HCT116 (cell line): ENCODE data around the gene ABR. TPM values are rescaled to one million over a fixed set of nuclear protein-coding genes. Genes with fewer than 3 reads are reported as not detected.

ENCODE experiments used
- ATAC-seq: fragments of 200-7000 bp; cut with Tn5 transposase; 2 replicates; pipeline ENCODE4 v1.9.1; 2020; ENCODE audit warnings: mild to moderate bottlenecking, moderate library complexity
- BruUV-seq: library from RNA; stranded (reverse); fragments of 400-500 nt; replicated peaks from 2 replicates; lab custom pipeline; 2021; lab: Mats Ljungman, UMichigan
- CTCF ChIA-PET: fragments of 300-600 bp; sonication (Branson Sonifier 250); formaldehyde crosslinking; loops from one replicate; lab custom pipeline; 2021; ENCODE audit warnings: antibody characterized with exemption; lab: Charles Lee
- POLR2A ChIA-PET: fragments of 300-600, 350-600 bp; sonication (Branson Sonifier 250); formaldehyde crosslinking; loops from one replicate; lab custom pipeline; 2021; ENCODE audit warnings: antibody characterized with exemption; lab: Charles Lee
- RAD21 ChIA-PET, 2 experiments: fragments of 300-600 bp; sonication (Branson Sonifier 250); formaldehyde crosslinking; loops; one replicate each; lab custom pipeline; 2023; ENCODE audit warnings: low total read pairs in 2 of 2; ENCODE audit not compliant: uncharacterized antibody in 2 of 2, unreplicated experiment in 2 of 2, low non-redundant PET in 1 of 2; lab: Charles Lee
- DNase-seq: peaks from one replicate; pipeline ENCODE4 v3.0.0-alpha.2; 2010; ENCODE audit warnings: low read depth, low spot score
- H2AFZ ChIP-seq: fragments of 200-600 bp; shearing (Covaris generic), sonication (generic); 2 replicates; pipeline ENCODE4 v1.6.1; 2017; ENCODE audit warnings: low read depth, mixed run types, mixed read lengths, antibody characterized with exemption, low read length; ENCODE audit not compliant: poor library complexity, severe bottlenecking
- H3K27ac ChIP-seq: 2 replicates; pipeline ENCODE4 v1.5.1; 2012; ENCODE audit warnings: low read depth, low read length
- H3K27me3 ChIP-seq: fragments of 200-600 bp; sonication (generic); 2 replicates; pipeline ENCODE4 v1.6.1; 2016; ENCODE audit warnings: mixed run types, low read length, mixed read lengths; ENCODE audit not compliant: insufficient read depth
- H3K36me3 ChIP-seq, 2 experiments: fragments of 200-500 bp in 1 of 2; fragments of 200-600 bp in 1 of 2; sonication (Bioruptor generic) in 1 of 2; sonication (generic) in 1 of 2; 2 replicates each; pipeline versions ENCODE4 v1.5.1 to v1.6.1; 2014 to 2016; ENCODE audit warnings: low read length in 2 of 2, inconsistent platforms in 1 of 2, mixed read lengths in 1 of 2, mixed run types in 1 of 2; ENCODE audit not compliant: insufficient read depth in 2 of 2, control insufficient read depth in 1 of 2
- H3K4me1 ChIP-seq, 2 experiments: fragments of 200-600 bp in 1 of 2; sonication (generic) in 1 of 2; 2 replicates each; pipeline versions ENCODE4 v1.5.1 to v1.6.1; 2012 to 2017; ENCODE audit warnings: low read length in 2 of 2, inconsistent platforms in 1 of 2, mild to moderate bottlenecking in 1 of 2, mixed read lengths in 1 of 2, mixed run types in 1 of 2, moderate library complexity in 1 of 2; ENCODE audit not compliant: insufficient read depth in 2 of 2, control insufficient read depth in 1 of 2
- H3K4me2 ChIP-seq: fragments of 200-600 bp; sonication (generic); 2 replicates; pipeline ENCODE4 v1.6.1; 2017; ENCODE audit warnings: mixed run types, low read length, mixed read lengths
- H3K4me3 ChIP-seq, 2 experiments: fragments of 200-600 bp in 1 of 2; sonication (generic) in 1 of 2; replicated peaks in 1 of 2; 2 replicates each; pipeline ENCODE4 v1.5.1; 2011 to 2016; ENCODE audit warnings: low read length in 2 of 2, control low read depth in 1 of 2, low read depth in 1 of 2, mild to moderate bottlenecking in 1 of 2, mixed read lengths in 1 of 2, mixed run types in 1 of 2
- H3K79me2 ChIP-seq: fragments of 200-600 bp; sonication (generic); 2 replicates; pipeline ENCODE4 v1.6.1; 2017; ENCODE audit warnings: mild to moderate bottlenecking, mixed run types, low read length, moderate library complexity, mixed read lengths; ENCODE audit not compliant: insufficient read depth
- H3K9ac ChIP-seq: fragments of 200-600 bp; sonication (generic); 2 replicates; pipeline ENCODE4 v1.6.1; 2016; ENCODE audit warnings: low read length, mixed read lengths
- H3K9me2 ChIP-seq: fragments of 200-600 bp; sonication (generic), shearing (Covaris generic); 2 replicates; pipeline ENCODE4 v1.6.1; 2017; ENCODE audit warnings: mixed run types, mild to moderate bottlenecking, moderate library complexity; ENCODE audit not compliant: insufficient read depth
- H3K9me3 ChIP-seq, 2 experiments: fragments of 200-500 bp in 1 of 2; fragments of 200-600 bp in 1 of 2; sonication (Bioruptor generic) in 1 of 2; sonication (generic) in 1 of 2; 2 replicates each; pipeline ENCODE4 v1.6.1; 2014 to 2017; ENCODE audit warnings: low read length in 2 of 2, mixed read lengths in 2 of 2, inconsistent platforms in 1 of 2, low read depth in 1 of 2, mild to moderate bottlenecking in 1 of 2, mixed run types in 1 of 2, moderate library complexity in 1 of 2; ENCODE audit not compliant: control insufficient read depth in 1 of 2, insufficient read depth in 1 of 2
- H4K20me1 ChIP-seq: fragments of 200-600 bp; sonication (generic), shearing (Covaris generic); 2 replicates; pipeline ENCODE4 v1.6.1; 2017; ENCODE audit warnings: mixed run types, mild to moderate bottlenecking, moderate library complexity; ENCODE audit not compliant: insufficient read depth
- ATF3 ChIP-seq: IDR thresholded peaks from 2 replicates; pipeline ENCODE4 v1.6.1; 2012
- CEBPB ChIP-seq: IDR thresholded peaks from 2 replicates; pipeline ENCODE4 v1.6.1; 2012; ENCODE audit warnings: low read depth
- CTCF ChIP-seq, 3 experiments: fragments of 200-600 bp in 1 of 3; sonication (generic) in 1 of 3; IDR thresholded peaks in 2 of 3; conservative IDR thresholded peaks in 1 of 3; 2 replicates each; pipeline ENCODE4 v1.5.1; 2012 to 2017; ENCODE audit warnings: low read depth in 2 of 3, low read length in 2 of 3, antibody characterized with exemption in 1 of 3, borderline replicate concordance in 1 of 3, control low read depth in 1 of 3, mild to moderate bottlenecking in 1 of 3, mixed read lengths in 1 of 3, mixed run types in 1 of 3, moderate library complexity in 1 of 3; ENCODE audit not compliant: insufficient read depth in 1 of 3
- EGR1 ChIP-seq: IDR thresholded peaks from 2 replicates; pipeline ENCODE4 v1.6.1; 2012; ENCODE audit warnings: low read depth
- EZH2 ChIP-seq: fragments of 200-600 bp; sonication (generic); IDR thresholded peaks from 2 replicates; pipeline ENCODE4 v1.6.1; 2017; ENCODE audit warnings: antibody characterized with exemption, mixed run types
- EZH2phosphoT487 ChIP-seq: fragments of 200-600 bp; IDR thresholded peaks from 2 replicates; pipeline ENCODE4 v1.6.1; 2018; ENCODE audit warnings: antibody characterized with exemption, borderline replicate concordance
- FOSL1 ChIP-seq: IDR thresholded peaks from 2 replicates; pipeline ENCODE4 v1.6.1; 2012; ENCODE audit warnings: low read depth
- POLR2AphosphoS5 ChIP-seq: IDR thresholded peaks from 2 replicates; pipeline ENCODE4 v1.6.1; 2011; ENCODE audit warnings: mild to moderate bottlenecking, low read depth, low read length, moderate library complexity
- RAD21 ChIP-seq: IDR thresholded peaks from 2 replicates; pipeline ENCODE4 v1.6.1; 2012; ENCODE audit warnings: low read depth, mild to moderate bottlenecking
- SP1 ChIP-seq: IDR thresholded peaks from 2 replicates; pipeline ENCODE4 v1.6.1; 2012; ENCODE audit warnings: low read depth
- SRF ChIP-seq: IDR thresholded peaks from 2 replicates; pipeline ENCODE4 v1.6.1; 2012; ENCODE audit warnings: low read depth
- YY1 ChIP-seq: IDR thresholded peaks from 2 replicates; pipeline ENCODE4 v1.6.1; 2011; ENCODE audit warnings: low read length, low read depth, moderate library complexity, mild to moderate bottlenecking; ENCODE audit not compliant: insufficient replicate concordance; ENCODE audit errors: extremely low read depth
- ZNF274 ChIP-seq: fragments of 200-500 bp; sonication (Bioruptor generic); IDR thresholded peaks from 2 replicates; pipeline ENCODE4 v1.6.1; 2014; ENCODE audit warnings: mild to moderate bottlenecking, low read depth, low read length, inconsistent platforms
- intact Hi-C: fragments of 100-400 bp; cut with micrococcal nuclease; formaldehyde crosslinking; loops from 2 replicates; pipeline ENCODE4 v1.10.0; 2022
- total RNA-seq: library from RNA; stranded (reverse); gene quantifications from one replicate; pipeline ENCODE4 v1.2.1, GENCODE V29; 2021; ENCODE audit not compliant: unreplicated experiment

Gene ABR
- total RNA-seq, 1 experiment from 2014 or later = 58.5 TPM

GRCh38 chr17:1022278-1023024 lies 157.3 kb downstream of the ABR start:
- BruUV-seq = no TSS peak
- no peaks in the 10 kb centered on the region for H3K9me3 ChIP-seq
- ATAC-seq (no peak), DNase-seq (no peak)
- H3K9ac ChIP-seq = no peak overlapping the region
- intact Hi-C loops = no loop called here
- ChIA-PET RAD21 (no interaction called here), POLR2A (no interaction called here), CTCF (no interaction called here)
- no peaks in the 10 kb centered on the region for H3K27me3 ChIP-seq
- no peaks in the 10 kb centered on the region for H3K4me1 ChIP-seq
- no peaks in the 10 kb centered on the region for H3K9me2 ChIP-seq
- no peak overlapping the region for H3K4me2 ChIP-seq
- TF ChIP-seq EZH2phosphoT487 (no peak), YY1 (no peak), EZH2 (no peak), RAD21 (no peak), CTCF (IDR thresholded peaks at IDR 0.05 in 2 of 3, conservative IDR thresholded peaks at IDR 0.05 in 1 of 3; ENCODE audit: borderline replicate concordance in 1 of 3, insufficient read depth in 1 of 3, low read depth in 2 of 3, low read length in 2 of 3) (no peak), POLR2AphosphoS5 (no peak), ATF3 (no peak), CEBPB (no peak), EGR1 (no peak), SP1 (no peak), SRF (no peak), ZNF274 (no peak), FOSL1 (no peak)
- H3K79me2 ChIP-seq = no peaks in the 10 kb centered on the region
- no peak overlapping the region for H3K27ac ChIP-seq
- no peaks in the 10 kb centered on the region for H4K20me1 ChIP-seq
- H3K36me3 ChIP-seq = no peaks in the 10 kb centered on the region
- no peak overlapping the region for H3K4me3 ChIP-seq
- no peak overlapping the region for H2AFZ ChIP-seq
